Activated T-cell treated with anti-CD3 and anti-CD28 coated beads, Interleukin-2, amount 50 U/mL, for 4 hours (primary cell): ENCODE data around the gene MAZ. TPM values are rescaled to one million over a fixed set of nuclear protein-coding genes. Genes with fewer than 3 reads are reported as not detected.
A peak's percentile ranks its signal among the peaks of the same experiment; 100 is the strongest.
"Not testable (repeated sequence)": the region's sequence is repeated elsewhere in the genome, so short reads cannot be mapped to it uniquely, and the experiment has no call there.

Experiments
- ATAC-seq, 2 donors: fragments of 200-7000 bp; cut with Tn5 transposase; one replicate each; pipeline ENCODE4 v1.10.0; 2021
- DNase-seq: peaks from one replicate; pipeline ENCODE4 v3.0.0-alpha.2; 2020
- H3K27me3 Mint-ChIP-seq: one replicate; pipeline ENCODE4 v1.8.0; 2021; ENCODE audit warnings: low read depth, mixed read lengths
- H3K36me3 Mint-ChIP-seq: one replicate; pipeline ENCODE4 v1.8.0; 2022; ENCODE audit warnings: mixed read lengths; ENCODE audit not compliant: insufficient read depth
- H3K4me1 Mint-ChIP-seq: one replicate; pipeline ENCODE4 v1.8.0; 2021; ENCODE audit warnings: low read depth, mixed read lengths
- H3K4me3 Mint-ChIP-seq: one replicate; pipeline ENCODE4 v1.8.0; 2021; ENCODE audit warnings: mild to moderate bottlenecking, moderate library complexity, mixed read lengths
- H3K9me3 Mint-ChIP-seq: one replicate; pipeline ENCODE4 v1.8.0; 2021; ENCODE audit warnings: mixed read lengths
- total RNA-seq, 3 donors: library from RNA; stranded (reverse); gene quantifications; one replicate each; pipeline ENCODE4 v1.2.1, GENCODE V29; 2021

Gene MAZ
- total RNA-seq, 3 donors from 2014 or later, result 321 to 471 (median 409) TPM

DNA sequence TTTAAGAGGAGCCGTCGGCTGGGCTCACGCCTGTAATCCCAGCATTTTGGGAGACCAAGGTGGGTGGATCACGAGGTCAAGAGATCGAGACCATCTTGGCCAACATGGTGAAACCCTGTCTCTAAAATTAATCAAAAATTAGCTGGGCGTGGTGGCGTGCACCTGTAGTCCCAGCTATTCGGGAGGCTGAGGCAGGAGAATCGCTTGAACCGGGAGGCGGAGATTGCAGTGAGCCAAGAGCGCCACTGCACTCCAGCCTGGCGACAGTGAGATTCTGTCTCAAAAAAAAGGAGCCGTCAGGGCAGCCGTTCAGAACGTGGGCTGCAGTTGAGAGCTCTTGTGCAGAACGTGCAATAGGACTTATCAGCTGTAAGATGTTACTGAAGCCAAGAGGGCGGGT is 13.2 kb upstream of the MAZ start:
- H3K9me3 Mint-ChIP-seq, DNase-seq, H3K27me3 Mint-ChIP-seq, H3K4me3 Mint-ChIP-seq, ATAC-seq: not testable (repeated sequence)
- Mint-ChIP-seq H3K4me1 (peaks cover 33% of the 10 kb centered on the region), H3K36me3 (peaks cover 20% of the 10 kb centered on the region)

DNA sequence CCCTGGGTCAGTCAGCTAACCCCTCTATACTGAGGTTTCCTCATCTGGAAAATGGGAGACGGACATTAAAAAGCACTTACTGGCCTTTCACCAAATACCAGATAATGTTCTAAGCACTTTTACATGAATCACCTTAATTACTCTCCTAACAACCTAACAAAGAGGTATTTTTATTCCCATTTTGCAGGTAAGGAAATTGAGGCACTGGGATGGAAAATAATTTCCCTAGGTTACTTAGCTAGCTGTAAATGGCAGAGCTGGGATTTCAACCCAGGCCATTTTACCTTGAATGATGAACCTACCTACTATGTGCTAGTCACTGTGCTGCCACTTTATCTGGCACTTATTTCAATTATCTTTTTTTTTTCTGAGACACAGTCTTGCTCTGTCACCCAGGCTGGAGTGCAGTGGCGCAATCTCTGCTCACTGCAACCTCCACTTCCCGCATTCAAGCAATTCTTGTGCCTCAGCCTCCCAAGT is 12.1 kb upstream of the MAZ start:
- Mint-ChIP-seq H3K4me1 (peaks cover 31% of the 10 kb centered on the region), H3K9me3 (no peaks in the 10 kb centered on the region), H3K27me3 (no peaks in the 10 kb centered on the region), H3K4me3 (no peak overlapping the region), H3K36me3 (peaks cover 26% of the 10 kb centered on the region)
- no peak for DNase-seq
- ATAC-seq, result no peak

DNA sequence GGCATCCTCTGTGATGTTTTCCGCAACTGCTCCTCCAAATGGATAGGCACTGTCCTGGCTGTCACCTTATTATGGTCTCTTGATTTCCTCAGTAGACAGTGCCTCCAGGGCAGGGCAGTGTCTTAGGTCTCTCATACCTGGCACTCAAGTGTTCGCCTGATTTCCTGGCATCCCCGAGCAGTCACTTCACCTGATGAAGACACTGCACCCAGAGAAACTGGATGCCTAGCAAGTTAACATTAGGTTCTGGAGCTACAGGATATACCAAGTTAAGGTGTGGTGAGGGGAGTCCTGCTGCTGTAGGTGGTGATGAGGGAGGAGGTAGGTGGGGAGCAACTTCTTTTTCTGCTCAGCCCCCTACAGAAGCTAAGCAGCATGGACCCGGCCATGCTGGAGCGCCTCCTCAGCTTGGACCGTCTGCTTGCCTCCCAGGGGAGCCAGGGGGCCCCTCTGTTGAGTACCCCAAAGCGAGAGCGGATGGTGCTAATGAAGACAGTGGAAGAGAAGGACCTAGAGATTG is 3.9 kb upstream of the MAZ start:
- no peak for ATAC-seq
- H3K4me3 Mint-ChIP-seq, result no peak overlapping the region
- no peaks in the 10 kb centered on the region for H3K9me3 Mint-ChIP-seq
- peaks cover 24% of the 10 kb centered on the region for H3K36me3 Mint-ChIP-seq
- peaks cover 15% of the 10 kb centered on the region for H3K4me1 Mint-ChIP-seq
- H3K27me3 Mint-ChIP-seq, result no peaks in the 10 kb centered on the region
- no peak for DNase-seq

DNA sequence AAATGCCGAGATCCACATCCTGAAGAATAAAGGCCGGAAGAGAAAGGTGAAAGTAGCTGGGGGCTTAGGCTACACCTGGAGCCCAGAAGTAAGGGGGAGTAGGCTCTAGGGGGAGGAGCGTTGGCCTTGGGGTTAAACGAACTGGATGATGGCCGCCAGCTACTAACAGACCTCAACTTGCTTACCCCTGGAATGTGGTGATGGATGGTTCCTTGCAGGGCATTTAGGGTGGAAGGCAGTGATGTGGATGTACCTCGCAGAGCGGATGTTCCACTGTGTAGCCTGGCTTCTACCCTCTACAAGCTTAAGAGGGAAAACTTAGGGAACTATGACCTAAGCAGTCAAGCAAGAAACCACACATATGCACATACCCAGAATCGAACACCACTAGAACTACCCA is 2.3 kb upstream of the MAZ start:
- no peaks in the 10 kb centered on the region for H3K9me3 Mint-ChIP-seq
- no peaks in the 10 kb centered on the region for H3K27me3 Mint-ChIP-seq
- H3K4me3 Mint-ChIP-seq, result peak overlapping the region; percentile 96
- ATAC-seq (no peak), DNase-seq (no peak)
- H3K36me3 Mint-ChIP-seq, result peaks cover 20% of the 10 kb centered on the region
- H3K4me1 Mint-ChIP-seq, result peaks cover 27% of the 10 kb centered on the region

DNA sequence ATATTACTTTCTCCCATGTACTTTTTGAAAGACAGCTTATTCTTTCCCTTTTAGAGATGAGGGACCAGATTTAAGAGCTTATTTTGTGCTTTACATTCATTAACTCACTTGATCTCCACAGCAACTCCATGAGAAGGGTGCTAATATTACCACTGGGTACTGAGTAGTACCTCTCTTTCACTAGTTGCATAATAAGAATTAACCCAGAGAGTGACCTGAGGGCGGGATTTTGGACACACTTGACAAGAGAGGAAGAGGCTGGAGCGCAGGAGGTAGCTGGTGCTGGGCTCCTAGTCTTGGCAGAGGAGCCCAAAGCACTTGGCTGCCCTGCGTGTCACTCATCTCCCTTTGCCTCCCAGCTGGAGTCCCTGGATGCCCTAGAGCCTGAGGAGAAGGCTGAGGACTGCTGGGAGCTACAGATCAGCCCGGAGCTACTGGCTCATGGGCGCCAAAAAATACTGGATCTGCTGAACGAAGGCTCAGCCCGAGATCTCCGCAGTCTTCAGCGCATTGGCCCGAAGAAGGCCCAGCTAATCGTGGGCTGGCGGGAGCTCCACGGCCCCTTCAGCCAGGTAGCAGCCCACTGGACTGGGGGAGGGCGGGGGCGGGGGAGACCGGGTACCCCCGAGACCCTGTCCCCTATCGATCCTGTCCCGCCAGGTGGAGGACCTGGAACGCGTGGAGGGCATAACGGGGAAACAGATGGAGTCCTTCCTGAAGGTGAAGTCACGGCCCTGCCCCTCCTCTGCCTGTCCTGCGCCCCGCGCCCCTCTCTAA is 1.7 kb upstream of the MAZ start:
- ATAC-seq (no peak), DNase-seq (no peak)

DNA sequence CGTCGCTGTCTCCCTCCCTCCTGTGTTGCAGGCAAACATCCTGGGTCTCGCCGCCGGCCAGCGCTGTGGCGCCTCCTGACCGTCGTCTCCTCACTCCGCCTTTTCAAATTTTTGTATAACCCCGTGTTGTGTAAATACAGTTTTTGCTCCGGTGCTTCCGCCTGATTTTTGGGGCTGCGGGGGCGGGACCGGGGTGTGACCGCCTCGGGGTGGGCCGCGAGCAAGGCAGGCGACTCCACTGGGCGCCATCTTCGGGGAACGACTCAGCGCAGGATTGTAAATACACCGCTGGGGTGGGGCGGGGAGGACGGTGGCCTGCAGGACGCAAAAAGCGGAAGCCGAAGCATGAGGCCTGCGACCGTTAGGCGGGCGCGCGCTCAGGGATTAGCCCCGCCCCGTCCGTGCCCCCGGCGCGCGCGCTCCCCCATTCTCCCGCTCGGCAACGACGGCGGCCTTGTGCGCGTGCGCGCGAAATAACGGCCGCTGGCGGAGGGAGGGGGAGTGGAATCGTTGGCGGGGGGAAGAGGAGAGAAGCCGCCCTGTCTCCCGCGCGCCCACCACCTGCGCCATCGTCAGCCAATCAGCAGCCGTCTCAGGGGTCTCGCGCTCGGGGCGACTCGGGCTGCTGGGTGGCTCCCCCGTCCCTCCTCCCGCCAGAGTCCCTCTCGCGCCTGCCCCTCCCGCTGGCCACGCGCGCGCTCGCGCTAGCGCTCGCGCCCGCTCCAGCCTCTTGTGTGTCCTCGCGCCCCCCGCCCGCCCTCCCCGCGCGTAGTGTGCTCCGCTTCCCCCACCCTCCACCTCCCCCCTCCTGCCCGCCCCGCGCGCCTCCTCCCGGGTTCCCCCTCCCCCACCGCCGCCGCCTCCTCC is 864 bp upstream of the MAZ start:
- H3K4me1 Mint-ChIP-seq, result peaks cover 36% of the 10 kb centered on the region
- H3K27me3 Mint-ChIP-seq, result no peaks in the 10 kb centered on the region
- no peaks in the 10 kb centered on the region for H3K9me3 Mint-ChIP-seq
- peak; percentile 97 for DNase-seq
- H3K4me3 Mint-ChIP-seq, result peak overlapping the region; percentile 96
- H3K36me3 Mint-ChIP-seq, result peaks cover 22% of the 10 kb centered on the region
- peak; percentile 61 to 68 for ATAC-seq

More for the DNA sequence above, 1.7 kb upstream of the MAZ start:
- H3K27me3 Mint-ChIP-seq, result no peaks in the 10 kb centered on the region
- peaks cover 29% of the 10 kb centered on the region for H3K4me1 Mint-ChIP-seq
- H3K4me3 Mint-ChIP-seq, result peak overlapping the region; percentile 96
- H3K9me3 Mint-ChIP-seq, result no peaks in the 10 kb centered on the region
- H3K36me3 Mint-ChIP-seq, result peaks cover 22% of the 10 kb centered on the region

DNA sequence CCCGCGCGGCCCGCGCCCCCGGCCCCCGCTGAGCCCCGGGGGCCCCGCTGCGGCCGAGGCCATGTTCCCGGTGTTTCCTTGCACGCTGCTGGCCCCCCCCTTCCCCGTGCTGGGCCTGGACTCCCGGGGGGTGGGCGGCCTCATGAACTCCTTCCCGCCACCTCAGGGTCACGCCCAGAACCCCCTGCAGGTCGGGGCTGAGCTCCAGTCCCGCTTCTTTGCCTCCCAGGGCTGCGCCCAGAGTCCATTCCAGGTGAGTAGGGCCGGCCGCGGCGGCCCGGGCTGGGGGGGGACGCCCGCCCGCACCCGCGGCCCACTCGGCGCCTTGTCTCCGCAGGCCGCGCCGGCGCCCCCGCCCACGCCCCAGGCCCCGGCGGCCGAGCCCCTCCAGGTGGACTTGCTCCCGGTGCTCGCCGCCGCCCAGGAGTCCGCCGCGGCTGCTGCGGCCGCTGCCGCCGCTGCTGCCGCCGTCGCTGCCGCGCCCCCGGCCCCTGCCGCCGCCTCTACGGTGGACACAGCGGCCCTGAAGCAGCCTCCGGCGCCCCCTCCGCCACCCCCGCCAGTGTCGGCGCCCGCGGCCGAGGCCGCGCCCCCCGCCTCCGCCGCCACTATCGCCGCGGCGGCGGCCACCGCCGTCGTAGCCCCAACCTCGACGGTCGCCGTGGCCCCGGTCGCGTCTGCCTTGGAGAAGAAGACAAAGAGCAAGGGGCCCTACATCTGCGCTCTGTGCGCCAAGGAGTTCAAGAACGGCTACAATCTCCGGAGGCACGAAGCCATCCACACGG is 504 bp downstream of the MAZ start:
- Mint-ChIP-seq H3K27me3 (no peaks in the 10 kb centered on the region), H3K4me3 (peak overlapping the region; percentile 98), H3K4me1 (peaks cover 50% of the 10 kb centered on the region), H3K36me3 (peaks cover 11% of the 10 kb centered on the region), H3K9me3 (no peaks in the 10 kb centered on the region)
- DNase-seq (peak; percentile 45), ATAC-seq (peak in 1 of 2 donors; percentile 2)

DNA sequence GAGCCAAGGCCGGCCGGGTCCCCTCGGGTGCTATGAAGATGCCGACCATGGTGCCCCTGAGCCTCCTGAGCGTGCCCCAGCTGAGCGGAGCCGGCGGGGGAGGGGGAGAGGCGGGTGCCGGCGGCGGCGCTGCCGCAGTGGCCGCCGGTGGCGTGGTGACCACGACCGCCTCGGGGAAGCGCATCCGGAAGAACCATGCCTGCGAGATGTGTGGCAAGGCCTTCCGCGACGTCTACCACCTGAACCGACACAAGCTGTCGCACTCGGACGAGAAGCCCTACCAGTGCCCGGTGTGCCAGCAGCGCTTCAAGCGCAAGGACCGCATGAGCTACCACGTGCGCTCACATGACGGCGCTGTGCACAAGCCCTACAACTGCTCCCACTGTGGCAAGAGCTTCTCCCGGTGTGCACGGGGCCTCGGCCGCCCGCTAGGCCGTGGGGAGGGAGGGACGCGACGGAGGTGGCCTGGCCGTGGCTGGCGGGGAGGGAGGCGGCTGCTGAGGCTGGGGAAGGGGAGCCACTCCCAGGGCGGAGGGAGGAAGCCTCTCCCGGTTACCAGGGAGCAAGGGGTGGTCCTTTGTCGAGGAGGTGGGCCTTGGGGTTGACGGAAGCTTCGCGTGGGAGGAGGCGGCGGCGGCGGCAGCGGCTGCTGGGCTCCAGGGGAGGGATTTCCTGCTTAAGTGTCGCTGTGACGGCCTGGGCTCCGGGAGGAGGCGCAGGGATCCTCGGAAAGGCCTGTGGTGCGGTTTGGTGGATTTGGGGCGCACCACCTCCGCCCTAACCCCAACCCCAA is 1.3 kb downstream of the MAZ start:
- Mint-ChIP-seq H3K4me3 (peak overlapping the region; percentile 98), H3K27me3 (no peaks in the 10 kb centered on the region), H3K36me3 (peaks cover 11% of the 10 kb centered on the region), H3K4me1 (peaks cover 55% of the 10 kb centered on the region), H3K9me3 (no peaks in the 10 kb centered on the region)
- peak; percentile 20 to 30 for ATAC-seq
- peak; percentile 85 for DNase-seq

DNA sequence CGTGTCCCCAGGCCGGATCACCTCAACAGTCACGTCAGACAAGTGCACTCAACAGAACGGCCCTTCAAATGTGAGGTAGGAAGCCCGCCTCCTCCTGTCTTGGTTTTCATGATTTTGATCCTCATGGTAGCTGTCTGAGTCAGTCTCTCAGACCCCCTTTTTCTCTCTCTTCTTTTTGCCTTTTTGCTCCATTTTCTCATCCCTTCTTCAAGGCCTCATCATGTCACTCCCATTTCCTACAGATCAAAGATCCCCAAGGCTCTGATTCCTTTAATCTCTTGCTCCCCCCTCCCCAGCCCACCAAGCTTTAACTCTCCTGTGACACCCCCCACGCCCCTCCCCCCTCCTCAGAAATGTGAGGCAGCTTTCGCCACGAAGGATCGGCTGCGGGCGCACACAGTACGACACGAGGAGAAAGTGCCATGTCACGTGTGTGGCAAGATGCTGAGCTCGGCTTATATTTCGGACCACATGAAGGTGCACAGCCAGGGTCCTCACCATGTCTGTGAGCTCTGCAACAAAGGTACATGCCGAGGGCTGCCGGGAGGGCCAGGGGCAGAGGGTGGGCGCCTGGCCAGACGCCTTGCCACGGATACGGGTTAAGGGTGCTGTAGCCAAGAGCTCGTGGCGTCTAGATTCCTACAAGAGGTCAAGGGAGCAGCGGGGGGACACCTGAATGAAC is 2.0 kb downstream of the MAZ start:
- Mint-ChIP-seq H3K4me3 (peak overlapping the region; percentile 98), H3K4me1 (peaks cover 58% of the 10 kb centered on the region), H3K27me3 (no peaks in the 10 kb centered on the region), H3K36me3 (peaks cover 11% of the 10 kb centered on the region), H3K9me3 (no peaks in the 10 kb centered on the region)
- ATAC-seq (peak; percentile 4 to 6), DNase-seq (no peak)

DNA sequence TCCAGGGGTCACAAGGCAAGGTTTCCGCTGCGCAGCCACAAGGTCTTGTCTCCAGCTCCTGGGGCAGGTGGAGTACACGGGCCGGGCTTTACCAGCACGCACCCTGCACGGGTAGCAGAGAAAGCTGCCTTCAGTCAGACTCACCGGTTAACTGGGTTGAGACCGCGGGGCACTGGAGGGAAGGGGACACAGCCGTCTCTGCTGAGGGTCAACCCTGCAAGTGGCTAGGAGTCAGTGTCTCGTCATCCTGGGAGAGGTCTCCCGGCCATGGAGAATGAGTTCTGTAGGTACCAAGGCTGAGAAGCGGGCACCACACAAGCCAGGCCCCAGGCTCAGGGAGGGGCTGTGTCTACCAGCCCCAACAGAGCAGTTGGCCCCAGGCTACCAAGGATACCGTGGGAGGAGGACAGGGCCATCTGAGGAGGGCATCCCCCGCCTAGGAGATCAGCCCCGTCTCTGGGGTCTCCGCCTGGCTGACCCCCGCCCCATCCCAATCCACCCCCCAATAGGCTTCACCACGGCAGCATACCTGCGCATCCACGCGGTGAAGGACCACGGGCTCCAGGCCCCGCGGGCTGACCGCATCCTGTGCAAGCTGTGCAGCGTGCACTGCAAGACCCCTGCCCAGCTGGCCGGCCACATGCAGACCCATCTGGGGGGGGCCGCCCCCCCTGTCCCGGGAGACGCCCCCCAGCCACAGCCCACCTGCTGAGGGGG is 2.9 kb downstream of the MAZ start:
- Mint-ChIP-seq H3K27me3 (no peaks in the 10 kb centered on the region), H3K4me3 (peak overlapping the region; percentile 98), H3K36me3 (peaks cover 11% of the 10 kb centered on the region), H3K4me1 (peaks cover 55% of the 10 kb centered on the region), H3K9me3 (no peaks in the 10 kb centered on the region)
- ATAC-seq, result no peak
- DNase-seq, result no peak

DNA sequence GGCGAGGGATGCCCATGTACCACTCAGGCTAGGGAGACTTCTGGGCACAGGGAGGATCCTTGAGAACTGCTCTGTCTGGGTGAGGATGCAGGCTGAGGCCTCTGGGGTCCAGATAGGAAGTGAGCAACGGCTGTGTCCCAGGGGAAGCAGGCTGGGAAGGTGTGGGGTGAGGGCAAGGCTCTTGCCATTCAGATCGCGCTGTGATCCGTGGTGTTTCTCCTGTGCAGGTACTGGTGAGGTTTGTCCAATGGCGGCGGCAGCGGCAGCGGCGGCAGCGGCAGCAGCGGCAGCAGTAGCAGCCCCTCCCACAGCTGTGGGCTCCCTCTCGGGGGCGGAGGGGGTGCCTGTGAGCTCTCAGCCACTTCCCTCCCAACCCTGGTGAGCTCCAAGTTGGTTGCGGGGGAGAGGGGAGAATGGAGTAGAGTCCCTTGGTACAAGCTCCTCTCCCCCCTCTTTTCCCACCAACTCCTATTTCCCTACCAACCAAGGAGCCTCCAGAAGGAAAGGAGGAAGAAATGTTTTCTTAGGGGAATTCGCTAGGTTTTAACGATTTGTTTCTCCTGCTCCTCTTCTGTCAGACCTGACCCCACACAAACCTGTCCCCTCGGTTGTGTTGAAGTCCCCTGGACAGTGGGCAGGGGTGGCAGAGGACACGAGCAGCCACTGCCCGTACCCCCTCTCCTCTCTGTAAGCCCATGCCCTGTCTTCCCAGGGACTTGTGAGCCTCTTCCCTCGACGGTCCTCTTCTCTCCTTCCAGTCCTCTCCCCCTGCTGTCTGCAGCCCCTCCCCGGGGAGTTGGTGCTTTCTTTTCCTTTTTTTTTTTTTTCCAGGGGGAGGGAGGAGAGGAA is 3.7 kb downstream of the MAZ start:
- H3K4me3 Mint-ChIP-seq, result peak overlapping the region; percentile 78
- H3K9me3 Mint-ChIP-seq, result no peaks in the 10 kb centered on the region
- no peaks in the 10 kb centered on the region for H3K27me3 Mint-ChIP-seq
- DNase-seq (peak; percentile 41), ATAC-seq (no peak)
- H3K36me3 Mint-ChIP-seq, result peaks cover 11% of the 10 kb centered on the region
- H3K4me1 Mint-ChIP-seq, result peaks cover 55% of the 10 kb centered on the region

DNA sequence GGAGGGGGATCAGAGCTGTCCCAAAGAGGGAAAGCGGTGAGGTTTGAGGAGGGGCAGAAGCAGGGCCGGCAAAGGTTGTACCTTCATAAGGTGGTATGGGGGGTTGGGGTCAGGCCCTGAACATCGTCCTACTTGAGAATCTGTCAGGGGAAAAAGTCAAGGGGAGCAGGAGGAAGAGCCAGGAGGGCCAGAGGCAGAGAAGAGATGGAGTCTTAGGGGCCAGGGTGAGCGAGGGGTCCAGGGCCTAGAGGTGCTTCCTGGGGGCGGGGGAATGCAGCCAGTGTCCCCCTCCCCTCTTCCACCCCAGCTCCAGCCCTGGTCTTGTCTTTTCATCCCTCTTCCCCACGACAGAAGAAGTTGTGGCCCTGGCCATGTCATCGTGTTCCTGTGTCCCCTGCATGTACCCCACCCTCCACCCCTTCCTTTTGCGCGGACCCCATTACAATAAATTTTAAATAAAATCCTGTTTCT is 4.4 kb downstream of the MAZ start:
- no peak for ATAC-seq
- no peaks in the 10 kb centered on the region for H3K27me3 Mint-ChIP-seq
- H3K36me3 Mint-ChIP-seq, result peaks cover 9% of the 10 kb centered on the region
- H3K4me1 Mint-ChIP-seq, result peaks cover 57% of the 10 kb centered on the region
- no peak for DNase-seq
- peak overlapping the region; percentile 78 for H3K4me3 Mint-ChIP-seq
- H3K9me3 Mint-ChIP-seq, result no peaks in the 10 kb centered on the region
